Activated CD8-positive, alpha-beta memory T cell treated with anti-CD3 and anti-CD28 coated beads, Interleukin-2, amount 50 U/mL, for 4 hours (primary cell): ENCODE data around the gene VGF.

Source experiments
- DNase-seq: peaks from one replicate; pipeline ENCODE4 v3.0.0-alpha.2; 2020

VGF gene

DNA sequence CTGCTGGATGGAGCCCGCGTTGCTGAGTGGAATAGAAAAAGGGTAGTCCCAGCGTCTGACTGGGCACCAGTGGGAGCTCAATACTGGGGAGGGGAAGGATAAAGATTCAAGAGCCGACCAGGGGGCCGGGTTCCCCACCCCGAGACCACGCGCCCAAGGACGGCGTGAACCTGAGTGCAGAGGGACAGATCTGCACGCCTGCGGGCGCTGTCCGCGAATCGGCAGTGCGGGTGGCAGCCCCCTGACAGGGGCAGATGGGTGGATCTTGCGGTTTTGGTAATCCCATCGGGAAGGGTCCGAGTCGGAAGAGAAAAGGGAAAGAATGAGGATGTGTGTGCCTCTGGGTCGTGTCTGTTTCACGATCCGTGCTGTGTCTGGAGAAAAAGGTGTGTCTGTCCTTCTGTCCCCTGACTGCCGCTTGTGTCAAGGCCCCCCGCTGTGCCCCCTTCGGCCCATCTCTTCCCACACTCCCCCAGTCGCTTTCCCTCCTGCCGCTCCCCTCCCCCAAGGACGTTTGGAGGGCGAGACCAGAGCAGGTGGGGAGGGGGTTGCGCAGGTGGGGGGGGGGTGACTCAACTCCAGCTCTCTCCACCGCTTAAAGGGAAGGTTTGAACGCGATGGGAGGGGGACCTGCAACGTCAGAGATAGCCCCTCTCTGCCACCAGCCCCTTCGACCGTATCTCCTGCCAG lies 734 bp upstream of the VGF start:
- DNase-seq: no peak

DNA sequence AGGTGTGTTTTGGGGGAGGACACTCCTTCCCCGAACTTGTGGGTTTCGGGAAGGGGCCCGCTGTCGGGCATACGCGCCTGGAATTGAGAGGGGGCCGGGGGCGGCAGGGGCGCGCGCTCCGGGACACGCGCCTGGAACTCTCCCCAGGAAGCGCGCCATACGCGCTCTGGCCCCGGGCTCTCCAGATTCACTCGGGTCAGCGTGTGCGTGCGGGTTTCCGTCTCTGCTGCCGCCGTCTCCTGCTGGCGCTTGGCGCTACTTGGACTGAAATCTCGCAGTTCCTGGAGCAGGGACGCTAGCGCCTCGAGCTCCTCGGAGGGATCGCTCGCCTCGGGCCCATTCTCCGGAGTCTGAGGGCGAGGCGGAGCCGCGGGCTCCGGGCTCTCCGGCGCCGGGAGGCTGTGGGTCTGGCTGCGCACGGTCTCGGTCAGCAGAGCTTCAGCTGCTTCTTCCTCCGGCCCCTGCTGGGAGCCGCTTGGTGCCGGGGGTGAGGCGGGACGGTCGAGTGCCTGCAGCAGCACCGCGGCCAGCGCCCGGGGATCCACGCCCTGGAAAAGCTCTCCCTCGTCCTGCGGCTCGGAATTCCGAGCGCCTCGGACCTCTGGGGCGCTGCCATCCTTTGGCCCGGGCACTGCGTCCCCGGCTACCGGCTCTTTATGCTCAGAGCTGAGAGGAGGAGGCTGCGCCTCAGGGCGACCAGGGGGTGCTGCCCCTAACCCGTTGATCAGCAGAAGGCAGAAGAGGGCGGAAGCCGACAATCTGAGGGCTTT lies 1.1 kb downstream of the VGF start:
- no peak for DNase-seq

- no peak for DNase-seq
These were observed 1.9 kb downstream of the VGF start for GRCh38 chr7:101163279-101164070.

- DNase-seq: no peak
These were observed 2.7 kb downstream of the VGF start for GRCh38 chr7:101162551-101163278.

- no peak for DNase-seq
These were observed 3.5 kb downstream of the VGF start for GRCh38 chr7:101161692-101162471.

- DNase-seq: no peak
These were observed 4.5 kb downstream of the VGF start for GRCh38 chr7:101160910-101161309.

GRCh38 chr7:101159696-101160674 lies 5.4 kb downstream of the VGF start:
- no peak for DNase-seq

DNA sequence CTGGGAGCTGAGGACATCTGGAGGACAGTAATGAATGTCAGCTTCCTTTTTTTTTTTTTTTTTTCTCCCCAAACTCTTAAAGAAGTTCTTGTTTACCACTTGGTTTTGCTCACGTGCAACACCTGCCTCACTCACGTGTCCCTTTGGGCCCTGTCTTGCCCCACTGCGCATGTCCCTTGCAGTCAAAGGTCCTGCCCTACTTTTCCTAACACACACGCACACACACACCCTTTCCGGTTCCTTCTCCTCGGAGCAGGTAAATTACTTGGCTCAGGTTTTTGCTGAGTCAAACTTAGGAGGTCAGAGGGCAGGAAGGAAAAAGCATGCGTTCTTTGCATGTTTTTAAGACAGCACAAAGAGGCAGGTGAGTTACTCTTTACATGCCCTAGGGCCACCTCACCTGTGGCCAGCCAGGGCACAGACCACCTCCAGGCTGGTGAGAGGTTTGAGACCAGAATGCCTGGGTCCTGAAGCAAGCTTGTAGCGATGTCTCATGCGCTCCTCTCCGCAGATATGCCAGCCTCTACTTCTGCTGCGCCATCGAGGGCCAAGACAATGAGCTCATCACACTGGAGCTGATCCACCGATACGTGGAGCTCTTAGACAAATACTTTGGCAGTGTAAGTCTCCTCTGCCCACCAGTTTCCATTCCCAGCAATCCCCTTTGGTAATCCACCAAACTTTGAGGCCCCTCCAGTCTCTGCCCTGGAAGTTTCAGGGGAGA lies 8.3 kb downstream of the VGF start:
- DNase-seq: no peak

GRCh38 chr7:101156277-101156676 lies 9.1 kb downstream of the VGF start:
- no peak for DNase-seq

GRCh38 chr7:101155303-101155702 lies 10.1 kb downstream of the VGF start:
- DNase-seq: no peak

GRCh38 chr7:101154693-101155102 lies 10.7 kb downstream of the VGF start:
- DNase-seq: no peak

DNA sequence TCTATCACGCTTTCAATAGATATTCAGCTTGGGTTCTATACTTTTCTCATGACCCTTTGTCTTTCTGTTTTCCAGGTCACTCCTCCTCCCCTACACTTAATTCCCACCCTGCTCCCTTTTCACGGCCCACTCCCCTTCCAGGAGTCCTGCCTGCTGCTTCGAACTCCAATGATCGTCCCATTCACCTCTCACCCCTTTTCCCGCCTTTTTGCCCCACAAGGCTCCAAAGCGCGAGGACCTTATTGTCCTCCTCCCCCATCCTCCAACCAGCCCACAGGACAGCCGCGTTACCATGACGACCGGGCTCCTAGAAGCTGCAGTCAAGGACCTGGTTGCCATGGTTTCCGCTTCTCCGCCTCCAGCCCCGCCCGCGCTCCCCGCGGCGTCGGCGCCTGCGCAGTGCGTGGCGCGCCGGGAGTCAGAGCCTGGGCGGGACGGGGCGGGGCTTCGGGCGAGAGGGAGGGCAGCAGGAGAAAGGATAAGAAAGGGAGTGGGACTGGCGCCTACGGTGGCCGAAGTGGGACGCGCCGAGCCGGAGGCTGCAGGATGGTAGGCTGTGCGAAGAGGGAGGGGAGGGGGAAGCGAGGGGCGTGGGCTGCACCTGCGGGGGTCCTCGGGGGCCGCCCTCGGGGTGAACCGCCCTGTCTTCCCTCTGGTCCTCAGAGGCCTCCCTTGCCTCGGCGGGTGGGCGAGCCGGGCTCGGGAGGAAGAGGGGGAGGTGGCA lies 11.2 kb downstream of the VGF start, which contains the start of gene AP1S1:
Gene AP1S1, plus strand, starts transcription at position 508 of the 724 bp plus-strand sequence. Its CDS starts 39 bp downstream, at position 547.
- peak; percentile 88 for DNase-seq

DNA sequence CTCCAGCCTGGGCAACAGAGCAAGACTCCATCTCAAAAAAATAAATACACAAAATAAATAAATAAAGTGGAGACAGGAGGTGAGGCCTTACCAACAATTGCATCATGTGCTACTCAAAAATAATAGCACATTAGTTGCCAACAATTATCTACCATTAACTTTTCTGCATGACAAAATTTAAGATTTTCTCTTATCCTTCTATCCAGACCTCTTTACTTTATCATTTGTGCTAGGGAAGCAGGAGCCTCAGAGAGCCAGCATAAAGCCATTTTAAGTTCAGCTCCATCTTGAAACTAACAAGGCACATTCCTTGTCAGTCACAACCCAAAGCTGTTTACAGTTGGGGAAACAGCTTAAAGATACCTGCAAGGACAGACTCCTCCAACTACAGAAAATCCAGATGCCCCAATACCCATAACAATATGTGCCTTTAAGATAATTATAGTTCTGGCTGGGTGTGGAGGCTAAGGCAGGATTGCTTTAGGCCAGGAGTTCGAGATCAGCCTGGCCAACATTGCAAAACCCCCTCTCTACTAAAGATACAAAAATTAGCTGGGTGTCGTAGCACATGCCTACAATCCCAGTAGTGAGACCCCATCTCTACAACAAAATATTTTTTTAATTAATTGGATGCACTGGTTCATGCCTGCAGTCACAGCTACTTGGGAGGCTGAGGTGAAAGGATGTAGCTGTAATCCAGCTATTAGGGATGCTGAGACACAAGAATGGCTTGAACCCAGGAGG lies 13.3 kb downstream of the VGF start:
- no peak for DNase-seq

DNA sequence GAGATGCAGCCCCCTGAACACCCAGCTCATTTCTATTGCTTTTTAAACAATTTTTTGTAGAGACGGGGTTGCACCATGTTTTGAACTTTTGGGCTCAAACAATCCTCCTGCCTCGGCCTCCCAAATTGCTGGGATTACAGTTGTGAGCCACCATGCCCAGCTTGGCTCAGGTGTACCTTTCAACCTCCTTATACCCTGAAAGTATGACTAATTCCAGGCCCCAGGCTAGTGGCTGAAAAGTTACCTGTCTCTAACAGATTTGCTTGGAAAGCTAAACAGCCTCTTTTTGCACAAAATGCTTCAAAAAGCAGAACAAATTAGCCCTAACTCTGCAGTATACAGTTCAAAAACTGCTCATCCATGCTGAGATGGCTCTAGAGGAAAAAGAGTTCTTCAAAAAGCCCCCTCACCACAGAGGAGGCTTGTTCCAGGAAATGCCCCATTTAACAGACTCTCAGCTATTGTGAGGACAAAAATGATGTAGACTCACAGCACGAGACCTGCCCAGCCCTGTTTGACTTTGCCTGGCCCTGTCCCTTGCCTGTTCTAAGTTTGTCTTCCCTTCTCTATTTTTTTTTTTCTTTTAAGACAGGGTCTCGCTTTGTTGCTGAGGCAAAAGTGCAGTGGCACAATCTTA lies 24.5 kb downstream of the VGF start:
- no peak for DNase-seq

- DNase-seq: no peak
These were observed 25.1 kb downstream of the VGF start for GRCh38 chr7:101140339-101140699.

DNA sequence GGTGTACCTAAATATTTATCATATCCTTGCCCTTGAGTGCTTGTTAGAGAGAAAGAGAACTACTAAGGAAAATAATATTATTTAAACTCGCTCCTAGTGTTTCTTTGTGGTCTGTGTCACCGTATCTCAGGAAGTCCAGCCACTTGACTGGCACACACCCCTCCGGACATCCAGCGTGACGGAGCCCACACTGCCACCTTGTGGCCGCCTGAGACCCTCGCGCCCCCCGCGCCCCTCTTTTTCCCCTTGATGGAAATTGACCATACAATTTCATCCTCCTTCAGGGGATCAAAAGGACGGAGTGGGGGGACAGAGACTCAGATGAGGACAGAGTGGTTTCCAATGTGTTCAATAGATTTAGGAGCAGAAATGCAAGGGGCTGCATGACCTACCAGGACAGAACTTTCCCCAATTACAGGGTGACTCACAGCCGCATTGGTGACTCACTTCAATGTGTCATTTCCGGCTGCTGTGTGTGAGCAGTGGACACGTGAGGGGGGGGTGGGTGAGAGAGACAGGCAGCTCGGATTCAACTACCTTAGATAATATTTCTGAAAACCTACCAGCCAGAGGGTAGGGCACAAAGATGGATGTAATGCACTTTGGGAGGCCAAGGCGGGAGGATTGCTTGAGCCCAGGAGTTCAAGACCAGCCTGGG lies 27.0 kb downstream of the VGF start:
- peak; percentile 87 for DNase-seq

GRCh38 chr7:101137651-101138212 lies 27.6 kb downstream of the VGF start:
- DNase-seq: no peak
